ENCODE results near the gene MAP2K6.
A peak's percentile ranks its signal among the peaks of the same experiment; 100 is the strongest.
"Not testable (repeated sequence)": the region's sequence is repeated elsewhere in the genome, so short reads cannot be mapped to it uniquely, and the experiment has no call there.

The MAP2K6 gene

DNA sequence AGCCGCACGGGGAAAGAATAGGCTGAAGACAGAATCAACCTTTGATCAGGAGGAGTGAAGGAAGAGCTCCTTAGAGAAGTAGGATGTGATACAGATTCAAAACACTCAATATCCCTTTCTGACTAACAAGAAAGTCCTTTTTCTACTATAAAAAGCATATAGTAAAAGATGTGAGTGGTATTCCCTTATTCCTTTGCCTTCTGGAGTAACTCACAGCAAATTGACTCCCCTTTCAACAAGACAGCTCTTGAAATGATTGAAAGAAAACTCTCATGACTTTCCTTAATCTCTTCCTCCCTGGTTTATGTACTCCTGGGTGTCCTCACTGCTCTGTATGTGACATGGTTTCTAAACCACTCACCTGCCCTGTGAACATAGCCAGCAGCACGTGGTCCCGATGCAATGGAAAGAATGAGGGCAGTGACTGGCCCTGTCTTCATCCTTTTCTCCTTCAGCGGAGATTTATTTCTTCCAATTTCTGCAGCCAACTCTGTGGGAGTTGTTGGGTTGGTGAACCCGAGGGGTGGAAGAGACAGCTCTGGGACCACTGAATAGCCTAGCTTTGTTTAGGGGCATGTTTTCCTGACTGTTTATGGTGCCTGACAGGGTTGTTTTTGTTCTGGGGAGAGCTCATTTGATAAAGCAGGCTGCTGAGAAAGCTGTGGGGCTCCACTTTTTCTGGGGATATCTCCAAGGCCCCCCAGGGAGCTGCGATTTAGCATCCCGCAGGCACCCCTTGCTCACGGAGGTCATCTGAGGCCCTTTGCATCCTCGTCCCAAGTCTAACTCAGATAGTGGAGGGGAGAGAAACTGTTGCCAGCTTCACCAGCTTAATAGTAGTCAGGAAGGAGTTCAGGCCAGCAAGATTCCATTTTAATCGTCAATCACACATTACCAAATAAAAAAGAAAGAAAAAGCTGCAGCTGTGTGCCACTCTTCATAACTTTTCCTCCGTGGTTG, 46.7 kb downstream of the MAP2K6 start:
- no peak for DNase-seq

DNA sequence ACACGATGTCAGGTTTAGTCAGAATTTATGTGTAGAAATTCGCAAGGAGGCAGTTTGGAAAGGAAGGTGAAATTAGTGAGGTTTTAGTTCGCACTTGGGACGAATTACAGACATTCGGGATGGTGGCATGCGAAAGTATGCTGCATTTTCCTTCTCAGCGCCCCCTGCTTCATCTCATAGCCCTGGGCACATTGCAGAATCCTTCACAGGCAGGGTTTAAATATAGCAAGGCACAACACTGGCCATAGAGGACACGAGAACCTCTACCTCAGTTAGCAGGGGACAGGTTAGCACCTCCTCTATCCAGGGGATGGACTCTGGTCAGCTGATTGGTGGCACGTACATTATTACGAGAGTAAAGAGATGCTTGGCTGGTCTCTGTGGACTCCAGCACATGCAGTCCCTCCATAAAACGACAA, 47.5 kb downstream of the MAP2K6 start:
- DNase-seq: no peak

DNA sequence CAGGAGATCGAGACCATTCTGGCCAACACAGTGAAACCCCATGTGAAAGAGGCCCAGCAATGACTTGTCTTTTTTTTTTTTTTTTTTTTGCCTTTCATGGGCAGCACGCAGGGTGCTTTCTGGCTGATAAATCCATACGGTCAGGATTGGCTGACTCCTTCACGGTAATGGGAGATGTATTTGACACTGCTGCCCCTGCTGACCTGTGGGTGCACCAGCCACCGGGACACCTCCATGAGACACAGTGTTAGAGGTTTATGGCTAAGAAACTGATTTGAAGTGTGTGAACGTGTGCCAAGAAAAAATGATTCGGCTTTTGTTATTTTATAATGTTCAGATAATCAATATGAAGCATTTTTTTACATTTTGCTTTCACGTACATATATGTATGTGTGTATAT, 48.4 kb downstream of the MAP2K6 start:
- no peak for DNase-seq

DNA sequence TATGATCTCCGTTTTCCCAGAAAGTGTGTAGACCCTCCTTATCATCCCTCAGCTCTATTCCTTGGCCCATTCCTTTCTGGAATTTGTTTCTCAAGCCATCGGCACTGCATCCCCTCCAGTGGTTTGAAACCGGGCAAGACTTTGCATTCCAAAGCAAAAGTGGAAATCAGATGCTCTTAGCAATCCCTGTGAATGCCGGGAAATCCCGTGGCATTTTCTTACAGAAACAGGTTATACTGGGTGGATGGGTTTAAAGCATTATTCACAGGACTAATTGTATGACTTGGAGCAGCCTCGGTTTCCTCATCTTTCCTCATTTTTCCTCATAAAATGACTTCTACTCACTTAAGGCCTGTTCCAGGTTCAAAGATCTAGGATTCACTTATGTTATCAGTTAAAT, 52.0 kb downstream of the MAP2K6 start:
- no peak for DNase-seq

DNA sequence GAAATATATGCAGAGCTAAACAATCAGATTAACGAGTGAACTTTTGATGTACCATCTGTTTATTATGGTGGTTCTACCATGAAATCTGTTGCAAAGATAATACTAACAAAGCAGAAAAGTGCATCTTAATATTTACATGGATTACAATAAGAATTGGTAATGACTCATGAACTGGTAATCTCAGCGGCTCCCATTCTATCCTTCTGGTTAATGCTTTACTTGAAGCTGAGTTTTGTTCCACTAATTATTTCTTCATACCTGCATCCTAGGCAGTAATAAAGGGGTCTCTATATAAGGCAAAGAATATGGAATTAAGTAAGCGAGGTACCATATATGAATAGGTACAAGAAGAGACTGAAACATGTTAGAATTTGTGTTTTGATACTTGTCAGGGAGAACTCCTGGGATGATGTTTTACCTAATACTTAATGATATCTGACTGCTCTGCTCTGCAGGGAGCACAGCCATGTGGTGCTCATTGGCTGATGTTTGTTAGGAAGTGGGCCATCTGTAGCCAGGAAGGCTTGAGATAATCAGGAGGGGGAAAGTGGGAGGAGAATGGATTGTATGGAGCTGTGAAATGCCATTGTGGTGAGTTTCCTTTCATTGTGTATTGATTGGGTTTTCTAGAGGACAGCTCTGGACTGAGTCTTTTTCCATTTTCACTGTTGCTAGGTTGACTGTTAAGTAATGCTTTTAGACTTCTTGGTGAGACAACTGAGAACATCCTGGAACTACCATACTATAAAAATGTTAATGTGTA, 52.6 kb downstream of the MAP2K6 start:
- DNase-seq: no peak

DNA sequence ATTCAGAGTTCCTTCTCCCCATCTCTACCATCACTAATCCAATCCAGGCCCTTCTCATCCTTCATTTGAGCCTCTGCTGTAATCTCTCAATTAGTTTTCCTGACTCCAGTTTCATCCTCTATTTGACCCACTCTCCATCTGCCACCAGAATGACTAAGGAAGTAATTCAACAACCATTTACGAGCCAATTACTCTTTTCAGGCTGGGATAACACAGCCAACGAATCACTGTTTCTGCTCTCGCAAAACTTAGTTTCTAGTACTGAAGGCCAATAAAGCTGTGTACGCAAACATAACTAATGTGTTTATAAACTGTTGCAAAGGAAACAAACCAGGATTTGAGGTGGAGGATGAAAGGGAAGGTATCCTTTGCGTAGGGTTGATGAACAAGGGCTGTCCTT, 53.7 kb downstream of the MAP2K6 start:
- DNase-seq: no peak

DNA sequence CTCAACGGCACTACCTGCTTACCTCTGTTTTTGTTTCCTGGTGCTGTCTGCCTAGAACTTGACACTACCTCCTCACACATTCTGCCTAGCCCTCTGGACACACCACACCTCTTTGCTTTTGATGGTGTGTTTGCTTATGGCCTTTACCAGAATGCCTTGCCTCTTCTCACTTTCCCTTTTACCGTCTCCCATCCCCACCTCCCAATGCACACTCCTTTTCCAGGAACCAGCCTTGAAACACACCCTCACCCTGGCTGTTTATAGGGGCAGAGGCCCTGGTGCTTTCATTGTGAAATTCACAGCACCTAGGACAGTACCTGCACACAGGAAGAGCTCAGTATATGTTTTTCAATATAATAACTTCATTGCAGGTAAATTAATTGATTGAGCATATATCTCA, 56.2 kb downstream of the MAP2K6 start:
- no peak for DNase-seq

DNA sequence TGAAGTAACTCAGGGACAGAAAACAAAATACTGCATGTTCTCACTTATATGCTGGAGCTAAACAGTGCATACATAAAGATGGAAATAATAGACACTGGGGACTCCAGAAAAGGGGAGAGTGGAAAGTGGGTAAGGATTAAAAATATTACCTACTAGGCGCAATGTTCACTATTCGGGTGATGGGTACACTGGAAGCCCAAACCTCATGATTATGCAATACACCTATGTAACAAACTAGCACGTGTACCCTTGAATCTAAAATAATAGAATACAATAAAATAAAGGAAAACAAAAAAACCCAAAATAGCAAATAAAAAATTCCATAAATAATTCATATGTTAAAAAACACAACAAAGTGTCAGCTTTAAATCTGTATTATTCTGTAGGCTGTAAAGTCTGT, 56.9 kb downstream of the MAP2K6 start:
- no peak for DNase-seq

DNA sequence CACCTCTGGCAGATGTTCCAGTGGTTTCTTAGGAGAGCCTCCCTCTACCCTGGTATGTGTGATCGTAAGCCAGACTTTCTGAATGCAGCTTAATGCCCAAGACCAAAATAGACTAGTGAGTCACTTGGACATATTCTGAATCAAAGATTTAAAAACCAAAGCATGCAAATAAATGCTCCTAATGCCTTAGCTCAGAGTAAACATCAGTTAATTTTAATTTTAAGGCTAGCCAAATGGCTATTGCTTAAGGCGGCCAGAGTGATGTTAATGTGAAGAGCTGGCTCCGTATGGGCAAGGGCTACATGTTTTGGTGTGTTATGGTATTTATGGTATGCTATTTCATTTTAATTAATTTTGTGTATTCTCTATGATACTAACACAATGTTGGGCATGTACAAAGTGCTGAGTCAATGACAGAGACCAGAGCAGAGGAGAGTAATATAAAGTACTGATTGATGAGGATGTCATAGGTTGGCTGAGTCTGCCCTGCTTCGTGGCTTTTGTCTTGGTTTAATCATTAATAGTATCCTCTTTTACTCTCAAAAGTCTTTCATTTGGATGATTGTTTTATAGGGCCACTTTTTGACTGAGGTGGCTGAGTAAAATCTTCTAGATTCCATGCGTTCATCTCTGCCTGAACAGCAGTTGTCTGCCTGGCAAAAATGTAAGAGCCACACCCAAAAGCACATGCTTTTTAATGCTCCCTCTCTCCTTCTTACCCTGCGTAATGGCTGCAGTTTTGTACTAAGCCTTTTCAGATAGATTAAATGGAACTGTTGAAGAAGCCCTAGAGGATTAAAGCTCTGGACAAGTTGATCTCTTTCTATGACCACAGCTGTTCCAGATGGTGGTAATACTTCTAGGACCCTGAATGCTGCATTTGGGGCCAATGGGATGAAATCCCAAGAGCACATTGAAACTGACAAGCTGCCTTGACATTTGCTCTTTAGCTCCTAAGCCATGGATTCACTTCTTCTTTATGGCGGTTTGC, 59.6 kb downstream of the MAP2K6 start:
- DNase-seq: no peak

DNA sequence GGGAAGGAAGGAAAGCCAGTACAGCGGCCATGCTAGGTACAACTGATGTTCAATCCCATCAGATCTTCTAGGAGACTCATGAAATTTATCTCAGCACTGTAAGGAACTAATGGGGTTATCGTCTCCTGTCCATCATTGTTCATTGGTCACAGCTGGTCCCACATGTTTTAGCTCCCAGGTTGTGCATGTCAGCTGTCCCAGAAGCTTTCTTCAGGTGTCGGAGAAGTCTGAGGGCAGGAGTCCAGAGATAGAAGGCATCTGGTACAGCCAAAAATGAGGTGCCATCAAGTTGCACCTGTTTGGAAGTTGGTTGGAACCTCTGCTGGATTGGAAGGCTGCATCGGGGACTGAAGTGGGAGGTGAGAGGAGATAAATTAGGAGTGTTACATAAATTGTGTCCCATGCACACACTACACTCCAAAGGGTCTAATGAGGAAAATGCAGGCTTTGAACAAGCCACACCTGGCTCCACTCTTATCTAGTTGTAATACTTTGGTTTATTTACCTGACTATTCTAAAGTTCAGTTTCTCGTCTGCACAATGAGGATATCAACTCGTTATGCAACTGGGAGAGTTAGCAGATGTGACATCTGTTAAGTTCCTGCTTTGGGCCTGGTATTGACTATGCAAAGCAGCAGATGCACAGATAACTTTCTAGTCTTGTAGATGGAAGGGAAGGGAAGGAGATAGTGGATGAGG, 62.9 kb downstream of the MAP2K6 start:
- DNase-seq: no peak

DNA sequence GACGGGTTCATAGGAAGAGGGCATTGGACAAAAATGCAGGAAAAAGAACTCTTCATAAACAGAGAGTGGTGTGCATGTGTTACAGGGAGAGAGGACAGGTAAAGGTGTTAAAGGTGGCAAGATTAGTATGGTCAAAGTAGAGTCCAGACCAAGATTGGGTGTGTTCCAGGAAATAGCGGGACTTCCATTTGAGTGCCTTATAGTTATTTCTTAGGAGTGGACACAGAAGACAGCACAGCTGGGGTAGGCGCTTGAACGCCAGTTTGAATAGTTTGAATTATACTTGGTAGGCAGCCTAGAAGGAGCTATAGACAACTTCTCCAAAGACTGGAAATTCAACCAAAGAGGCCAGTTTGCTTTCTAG, 63.4 kb downstream of the MAP2K6 start:
- DNase-seq: no peak

DNA sequence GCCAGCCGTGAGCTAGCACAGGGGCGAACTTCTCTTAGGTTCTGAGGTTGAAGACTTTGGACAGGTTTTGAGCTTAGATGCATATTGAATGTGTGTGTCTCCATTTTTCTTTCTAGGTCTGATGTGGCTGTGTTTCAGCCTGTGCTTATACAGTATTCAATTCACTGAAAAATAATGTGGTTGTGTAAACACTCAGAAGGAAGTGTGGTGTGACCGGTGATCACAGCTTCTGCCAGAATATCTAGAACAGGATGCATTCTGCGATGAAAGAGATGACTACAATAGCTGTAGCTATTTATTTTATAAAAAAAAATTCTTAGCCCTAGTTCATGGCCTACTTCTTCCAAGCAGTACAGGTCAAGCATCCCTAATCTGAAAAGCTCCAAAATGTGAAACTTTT, 64.4 kb downstream of the MAP2K6 start:
- DNase-seq: no peak

DNA sequence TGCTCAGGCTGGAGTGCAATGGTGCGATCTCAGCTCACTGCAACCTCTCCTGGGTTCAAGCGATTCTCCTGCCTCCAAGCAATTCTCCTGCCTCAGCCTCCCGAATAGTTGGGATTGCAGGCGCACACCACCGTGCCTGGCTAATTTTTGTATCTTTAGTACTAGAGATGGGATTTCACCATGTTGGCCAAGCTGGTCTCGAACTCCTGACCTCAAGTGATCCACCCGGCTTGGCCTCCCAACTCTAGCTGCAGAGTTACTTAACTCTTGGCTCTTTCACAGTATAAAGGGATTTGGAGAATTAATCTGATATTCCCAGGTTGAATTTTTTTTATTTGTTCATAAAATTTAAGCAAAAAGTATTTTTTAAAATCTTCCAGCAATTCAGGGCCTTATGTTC, 65.3 kb downstream of the MAP2K6 start:
- DNase-seq: not testable (repeated sequence)

DNA sequence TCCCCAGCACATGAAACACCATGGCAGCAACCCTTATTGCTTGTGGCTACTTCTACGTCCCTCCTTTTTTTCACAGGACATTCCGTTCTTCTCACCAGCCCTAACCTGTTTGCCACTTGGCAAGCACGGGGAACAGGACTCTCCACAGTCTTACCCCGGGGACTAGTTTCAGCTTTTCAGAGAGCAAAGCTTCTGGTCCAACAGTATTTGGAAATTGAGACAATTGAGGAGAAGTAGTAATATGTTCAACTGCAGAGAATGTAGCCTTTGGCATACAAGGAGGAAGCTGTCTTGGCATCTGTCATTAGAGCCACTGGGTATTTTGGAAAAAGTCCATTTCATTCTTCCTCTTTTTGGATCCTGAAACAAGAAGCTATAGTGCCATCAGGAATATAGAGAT, 65.7 kb downstream of the MAP2K6 start:
- DNase-seq: peak in 1 of 2 experiments; percentile 15

DNA sequence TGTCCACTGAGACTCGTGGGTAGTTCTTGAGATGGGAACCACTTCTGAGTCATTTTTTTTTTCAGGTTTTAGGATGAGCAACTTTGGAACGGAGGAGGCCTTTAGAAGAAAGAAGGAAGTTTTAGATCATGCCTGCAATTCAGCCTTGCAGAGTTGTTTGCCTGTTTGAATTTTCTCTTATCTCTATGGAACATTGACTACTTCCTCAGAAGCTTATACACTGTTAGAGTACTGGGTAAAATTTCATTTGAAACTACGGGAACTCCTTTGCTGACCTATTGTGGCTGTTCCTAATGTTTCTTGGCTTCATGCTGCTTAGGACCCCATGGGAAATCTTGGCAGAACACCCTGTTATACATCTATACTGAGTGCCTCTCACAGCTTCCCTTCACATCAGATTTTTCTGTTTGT, 70.8 kb downstream of the MAP2K6 start:
- no peak for DNase-seq

DNA sequence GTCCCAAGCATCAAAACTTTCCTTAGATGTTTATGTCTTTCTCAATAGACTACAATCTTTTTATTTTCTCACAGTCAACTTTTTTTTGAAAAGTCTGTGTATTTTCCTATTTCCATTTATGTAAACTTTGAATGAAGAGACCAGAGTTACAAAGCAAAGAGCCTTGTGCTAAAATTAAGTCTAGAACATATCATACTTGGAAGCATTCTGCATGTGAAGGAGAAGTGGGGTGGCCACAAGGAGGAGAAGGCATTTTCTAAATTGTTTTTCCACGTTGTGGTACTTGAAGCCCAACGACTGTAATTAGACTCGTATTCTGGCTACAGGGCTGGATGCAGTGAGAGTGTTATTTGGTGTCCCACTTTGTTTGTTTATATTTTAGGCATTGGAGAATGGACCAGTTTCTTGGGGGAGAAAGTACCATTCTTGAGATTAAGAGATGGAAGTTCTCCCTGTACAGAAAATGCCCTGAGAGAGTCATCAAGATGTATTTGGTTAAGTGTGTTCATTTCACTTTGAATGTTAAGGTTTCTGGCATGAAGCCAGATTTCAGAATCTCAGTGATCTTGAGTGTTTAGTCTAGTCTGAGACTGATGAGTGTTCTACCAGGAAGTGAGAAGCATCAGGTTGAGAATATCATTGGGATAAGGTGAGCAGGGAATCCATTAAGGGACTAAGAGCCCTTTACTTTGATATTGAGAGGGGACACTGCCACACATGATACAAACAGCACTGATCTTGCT, 71.6 kb downstream of the MAP2K6 start:
- DNase-seq: no peak

DNA sequence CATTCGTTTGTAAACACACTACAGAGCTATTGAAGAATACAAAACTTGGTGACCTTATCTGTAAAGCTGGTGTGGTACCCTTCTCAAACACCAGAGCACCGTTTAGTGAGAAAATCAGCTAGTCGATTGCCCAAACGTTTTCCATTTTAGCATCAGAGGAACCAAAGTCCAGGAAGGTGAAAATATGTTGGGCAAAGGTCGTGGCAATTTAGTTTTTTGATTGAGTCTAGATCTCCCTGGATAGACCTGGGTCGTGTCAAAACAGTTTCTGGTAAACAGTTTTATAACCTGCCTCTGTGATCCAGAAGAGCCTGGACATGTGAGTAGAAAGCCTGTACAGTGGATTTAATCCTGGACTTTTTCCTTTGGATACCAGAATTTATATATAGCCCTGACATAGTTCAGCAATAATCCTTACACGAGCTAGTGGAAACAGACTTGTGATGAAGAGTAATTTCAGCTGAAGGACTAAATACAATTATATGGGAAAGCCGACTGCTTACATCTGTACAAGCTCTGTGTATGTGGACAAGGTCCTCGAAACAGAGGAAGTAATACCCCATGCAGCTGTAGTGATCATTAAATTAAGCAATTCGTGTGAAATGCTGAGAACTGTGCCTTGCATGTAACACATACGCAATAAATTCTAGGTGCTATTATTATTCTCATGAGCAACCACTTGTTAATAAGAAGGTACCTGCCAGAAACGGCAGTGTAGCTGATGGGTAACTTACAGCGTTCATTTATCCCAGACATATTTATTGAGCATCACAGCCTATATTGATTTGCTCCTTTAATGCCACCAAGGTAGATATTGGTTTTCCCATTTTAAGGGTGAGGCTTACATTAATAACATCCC, 72.5 kb downstream of the MAP2K6 start:
- no peak for DNase-seq

DNA sequence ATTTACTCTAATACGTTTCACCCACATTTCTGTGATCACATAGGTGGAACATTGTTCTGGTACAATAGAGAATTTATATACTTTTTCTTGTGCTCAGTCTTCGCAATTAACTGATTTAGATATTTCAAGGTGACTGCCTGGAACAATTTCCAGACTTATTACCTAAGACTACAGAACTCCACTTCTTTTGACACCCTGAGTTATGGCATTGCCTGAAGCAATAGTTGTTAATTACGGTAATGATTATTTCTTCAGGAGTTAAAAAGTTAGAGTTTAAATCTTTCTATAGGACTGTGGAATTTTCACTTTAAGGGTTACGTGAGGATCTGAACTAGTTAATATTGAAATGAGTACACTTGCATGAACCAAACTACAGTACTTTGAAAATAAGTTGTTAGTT, 74.8 kb downstream of the MAP2K6 start:
- no peak for DNase-seq

DNA sequence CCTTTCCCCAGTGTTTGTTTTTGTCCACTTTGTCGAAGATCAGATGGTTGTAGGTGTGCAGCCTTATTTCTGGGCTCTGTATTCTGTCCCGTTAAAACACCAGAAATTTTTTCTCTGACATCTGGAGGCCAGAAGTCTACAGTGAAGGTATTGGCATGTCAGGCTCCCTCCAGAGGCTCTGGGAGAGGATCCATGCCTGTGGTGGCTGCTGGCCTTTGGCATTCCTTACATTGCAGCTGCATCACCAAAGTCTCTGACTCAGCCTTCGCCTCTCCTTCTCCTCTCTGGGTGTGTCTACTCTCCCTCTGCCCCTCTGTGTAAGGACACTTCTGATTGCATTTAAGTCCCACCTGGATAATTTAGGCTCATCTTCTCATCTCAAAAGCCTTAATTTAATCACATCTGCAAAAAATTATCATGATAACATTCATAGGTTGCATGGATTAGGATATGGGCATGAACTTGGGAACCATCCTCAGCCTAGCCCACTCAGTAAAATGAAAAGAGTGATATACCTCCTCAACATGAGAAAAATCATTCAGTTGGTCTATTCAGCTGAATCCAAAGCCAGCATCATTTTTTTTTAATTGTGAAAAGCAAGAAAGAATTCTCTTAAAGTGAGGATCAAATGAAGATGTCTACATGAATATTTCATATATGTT, 78.0 kb downstream of the MAP2K6 start:
- DNase-seq: no peak

DNA sequence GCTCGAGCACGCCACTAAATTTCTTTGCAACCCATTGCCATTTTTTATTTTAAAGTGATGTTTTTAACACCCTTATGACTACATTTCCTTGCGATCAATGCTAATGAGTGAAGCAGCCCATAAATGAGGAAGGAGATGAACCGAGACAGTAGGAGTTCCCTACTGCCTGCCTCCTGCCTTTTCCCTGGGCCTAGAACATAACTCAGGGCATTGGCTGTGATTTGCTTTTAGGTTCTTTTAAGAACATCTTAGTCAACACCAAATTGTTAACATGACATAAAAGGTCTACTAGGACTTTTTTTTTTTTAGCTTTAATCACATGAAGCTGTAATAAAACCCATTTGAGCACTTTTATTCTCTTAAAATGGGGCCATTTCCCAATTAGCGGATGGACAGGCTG, 81.3 kb downstream of the MAP2K6 start:
- no peak for DNase-seq
